Activated CD8-positive, alpha-beta T cell treated with anti-CD3 and anti-CD28 coated beads for 36 hours (primary cell): ENCODE measurements around the gene GNB5. TPM values are rescaled to one million over a fixed set of nuclear protein-coding genes. Genes with fewer than 3 reads are reported as not detected.
"Not testable (repeated sequence)": the region's sequence is repeated elsewhere in the genome, so short reads cannot be mapped to it uniquely, and the experiment has no call there.

Experiments used
- ATAC-seq: fragments of 200-7000 bp; cut with Tn5 transposase; one replicate; pipeline ENCODE4 v1.10.0; 2021; ENCODE audit warnings: mild to moderate bottlenecking, moderate library complexity
- CTCF ChIA-PET: fragments of 350-600 bp; sonication (Branson Sonifier 250); formaldehyde crosslinking; loops from one replicate; lab custom pipeline; 2021; ENCODE audit warnings: antibody characterized with exemption; lab: Charles Lee
- POLR2A ChIA-PET: fragments of 350-600 bp; sonication (Branson Sonifier 250); formaldehyde crosslinking; loops from one replicate; lab custom pipeline; 2021; ENCODE audit warnings: antibody characterized with exemption; lab: Charles Lee
- DNase-seq: peaks from one replicate; pipeline ENCODE4 v3.0.0-alpha.2; 2020
- H3K27ac Mint-ChIP-seq: one replicate; pipeline ENCODE4 v1.8.0; 2021; ENCODE audit warnings: mild to moderate bottlenecking, mixed read lengths
- H3K27me3 Mint-ChIP-seq: one replicate; pipeline ENCODE4 v1.8.0; 2021; ENCODE audit warnings: mixed read lengths
- H3K36me3 Mint-ChIP-seq: one replicate; pipeline ENCODE4 v1.8.0; 2021; ENCODE audit warnings: low read depth, mixed read lengths
- H3K4me1 Mint-ChIP-seq: one replicate; pipeline ENCODE4 v1.8.0; 2021; ENCODE audit warnings: low read depth, mixed read lengths
- H3K4me3 Mint-ChIP-seq: one replicate; pipeline ENCODE4 v1.8.0; 2021; ENCODE audit warnings: mild to moderate bottlenecking, moderate library complexity, mixed read lengths
- H3K9me3 Mint-ChIP-seq: one replicate; pipeline ENCODE4 v1.8.0; 2021; ENCODE audit warnings: mixed read lengths
- CTCF ChIP-seq: fragments of 200-600 bp; IDR thresholded peaks from one replicate; pipeline ENCODE4 v1.8.0; 2022; ENCODE audit warnings: antibody characterized with exemption, mild to moderate bottlenecking
- intact Hi-C: fragments of 100-400 bp; cut with micrococcal nuclease; formaldehyde crosslinking; loops from one replicate; pipeline ENCODE4 v1.10.0; 2022
- total RNA-seq, 2 experiments: library from RNA; stranded (reverse); gene quantifications; one replicate each; pipeline ENCODE4 v1.2.3, GENCODE V29; 2021

GNB5 gene
- total RNA-seq, 2 experiments from 2014 or later, result 16.8 to 17.5 TPM

GRCh38 chr15:52093167-52093538, 98.0 kb downstream of the GNB5 start:
- no peak overlapping the region for H3K4me3 Mint-ChIP-seq
- ChIA-PET CTCF (no interaction called here), POLR2A (no interaction called here)
- TF ChIP-seq CTCF, result no peak
- intact Hi-C loops, result no loop called here
- H3K27me3 Mint-ChIP-seq, result peaks cover 4% of the 10 kb centered on the region
- H3K9me3 Mint-ChIP-seq, result peaks cover 8% of the 10 kb centered on the region
- H3K4me1 Mint-ChIP-seq, result no peaks in the 10 kb centered on the region
- no peak for DNase-seq
- no peak overlapping the region for H3K27ac Mint-ChIP-seq
- ATAC-seq, result no peak
- peaks cover 4% of the 10 kb centered on the region for H3K36me3 Mint-ChIP-seq

DNA sequence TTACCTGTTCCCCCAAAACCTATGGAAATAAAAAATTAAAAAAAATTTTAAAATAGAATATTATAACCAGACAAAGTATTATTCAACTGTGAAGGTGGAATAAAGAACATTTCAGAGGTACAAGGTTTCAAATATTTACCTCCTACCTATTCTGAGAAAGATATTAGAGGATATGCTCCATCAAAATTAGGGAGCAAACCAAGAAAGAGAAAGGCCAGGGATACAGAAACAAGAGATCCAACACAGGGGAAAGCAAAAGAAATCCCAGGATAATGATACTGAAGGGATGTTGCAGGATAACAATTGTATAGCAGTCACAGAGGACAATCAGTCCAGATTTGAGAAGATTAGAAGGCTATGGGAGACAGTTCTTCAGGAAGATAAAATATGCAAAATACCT, 101.0 kb downstream of the GNB5 start:
- no peak overlapping the region for H3K4me3 Mint-ChIP-seq
- ChIA-PET POLR2A (no interaction called here), CTCF (interaction anchor here (3.2 kb wide), 1 partner anchor 12 kb away, joined by 10 read pairs; no protein-coding TSS in a partner anchor)
- peaks cover 4% of the 10 kb centered on the region for H3K27me3 Mint-ChIP-seq
- no peak overlapping the region for H3K27ac Mint-ChIP-seq
- DNase-seq (no peak), ATAC-seq (no peak)
- H3K4me1 Mint-ChIP-seq, result no peaks in the 10 kb centered on the region
- peaks cover 8% of the 10 kb centered on the region for H3K9me3 Mint-ChIP-seq
- TF ChIP-seq CTCF, result no peak
- intact Hi-C loops, result no loop called here
- H3K36me3 Mint-ChIP-seq, result peaks cover 4% of the 10 kb centered on the region

- Mint-ChIP-seq H3K9me3 (peaks cover 8% of the 10 kb centered on the region), H3K27me3 (peaks cover 4% of the 10 kb centered on the region), H3K27ac (no peak overlapping the region), H3K36me3 (peaks cover 4% of the 10 kb centered on the region), H3K4me3 (no peak overlapping the region), H3K4me1 (peaks cover 12% of the 10 kb centered on the region)
- CTCF ChIA-PET, result no interaction called here
- no peak for TF ChIP-seq CTCF
- intact Hi-C loops, result no loop called here
- DNase-seq (no peak), ATAC-seq (no peak)
- POLR2A ChIA-PET, result no interaction called here
Observed at GRCh38 chr15:52086011-52086786, 105.0 kb downstream of the GNB5 start.

- H3K4me3 Mint-ChIP-seq, result no peak overlapping the region
- no peak overlapping the region for H3K27ac Mint-ChIP-seq
- ChIA-PET POLR2A (no interaction called here), CTCF (no interaction called here)
- peaks cover 3% of the 10 kb centered on the region for H3K27me3 Mint-ChIP-seq
- TF ChIP-seq CTCF, result no peak
- peaks cover 3% of the 10 kb centered on the region for H3K36me3 Mint-ChIP-seq
- DNase-seq (no peak), ATAC-seq (no peak)
- H3K4me1 Mint-ChIP-seq, result peaks cover 12% of the 10 kb centered on the region
- H3K9me3 Mint-ChIP-seq, result peaks cover 6% of the 10 kb centered on the region
- intact Hi-C loops, result no loop called here
Observed at GRCh38 chr15:52085299-52085698, 105.9 kb downstream of the GNB5 start.

- TF ChIP-seq CTCF, result no peak
- H3K4me1 Mint-ChIP-seq, result peaks cover 16% of the 10 kb centered on the region
- ChIA-PET CTCF (interaction anchor here (0.8 to 2.3 kb wide), 12 partner anchors 12 to 144 kb away, joined by 3 to 9 read pairs (median 4); partner anchors contain the start of genes BCL2L10 and LEO1), POLR2A (interaction anchor here (0.6 to 1.5 kb wide), 3 partner anchors 14 to 29 kb away, joined by 3 to 5 read pairs (median 3); partner anchors contain the start of gene BCL2L10)
- no peaks in the 10 kb centered on the region for H3K27me3 Mint-ChIP-seq
- no peaks in the 10 kb centered on the region for H3K9me3 Mint-ChIP-seq
- intact Hi-C loops, result no loop called here
- no peak overlapping the region for H3K27ac Mint-ChIP-seq
- no peak for ATAC-seq
- DNase-seq, result no peak
- no peaks in the 10 kb centered on the region for H3K36me3 Mint-ChIP-seq
- H3K4me3 Mint-ChIP-seq, result no peak overlapping the region
Observed at GRCh38 chr15:52083603-52084002, 107.6 kb downstream of the GNB5 start.

- H3K36me3 Mint-ChIP-seq, DNase-seq, H3K27ac Mint-ChIP-seq, intact Hi-C loops, H3K27me3 Mint-ChIP-seq, H3K9me3 Mint-ChIP-seq, H3K4me3 Mint-ChIP-seq, ATAC-seq: not testable (repeated sequence)
- POLR2A ChIA-PET, result interaction anchor here (0.6 to 1.5 kb wide), 3 partner anchors 13 to 29 kb away, joined by 3 to 5 read pairs (median 3); partner anchors contain the start of gene BCL2L10
- CTCF ChIA-PET, result interaction anchor here (0.8 to 2.3 kb wide), 9 partner anchors 11 to 145 kb away, joined by 3 to 9 read pairs (median 4); partner anchors contain the start of genes BCL2L10 and LEO1
- H3K4me1 Mint-ChIP-seq, result peaks cover 16% of the 10 kb centered on the region
Observed at GRCh38 chr15:52083037-52083359, 108.2 kb downstream of the GNB5 start.
